Measurements from ENCODE around the gene RPL28.

Gene RPL28

DNA sequence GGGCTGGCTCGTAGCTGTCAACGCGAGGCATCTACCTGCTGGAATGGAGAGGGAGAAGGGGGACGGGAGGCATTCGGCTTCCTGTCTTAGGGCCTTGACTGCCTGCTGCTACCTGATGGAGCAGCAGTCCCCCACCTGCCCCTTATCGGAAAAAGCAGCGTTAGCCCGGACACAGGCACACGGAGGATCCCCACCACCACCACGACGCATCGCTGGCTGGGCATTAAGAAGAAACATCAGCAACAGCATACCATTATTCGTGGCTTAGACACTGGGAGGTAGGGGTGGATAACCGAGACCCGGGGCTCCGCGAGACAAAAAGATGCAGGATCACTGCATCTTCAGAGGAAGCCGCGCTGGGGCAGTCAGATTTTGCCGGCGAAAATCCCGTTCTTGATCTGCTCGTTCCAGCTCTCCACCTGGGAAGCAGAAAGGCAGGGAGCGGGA is 32.4 kb upstream of the RPL28 start:
- DNase-seq = no peak

DNA sequence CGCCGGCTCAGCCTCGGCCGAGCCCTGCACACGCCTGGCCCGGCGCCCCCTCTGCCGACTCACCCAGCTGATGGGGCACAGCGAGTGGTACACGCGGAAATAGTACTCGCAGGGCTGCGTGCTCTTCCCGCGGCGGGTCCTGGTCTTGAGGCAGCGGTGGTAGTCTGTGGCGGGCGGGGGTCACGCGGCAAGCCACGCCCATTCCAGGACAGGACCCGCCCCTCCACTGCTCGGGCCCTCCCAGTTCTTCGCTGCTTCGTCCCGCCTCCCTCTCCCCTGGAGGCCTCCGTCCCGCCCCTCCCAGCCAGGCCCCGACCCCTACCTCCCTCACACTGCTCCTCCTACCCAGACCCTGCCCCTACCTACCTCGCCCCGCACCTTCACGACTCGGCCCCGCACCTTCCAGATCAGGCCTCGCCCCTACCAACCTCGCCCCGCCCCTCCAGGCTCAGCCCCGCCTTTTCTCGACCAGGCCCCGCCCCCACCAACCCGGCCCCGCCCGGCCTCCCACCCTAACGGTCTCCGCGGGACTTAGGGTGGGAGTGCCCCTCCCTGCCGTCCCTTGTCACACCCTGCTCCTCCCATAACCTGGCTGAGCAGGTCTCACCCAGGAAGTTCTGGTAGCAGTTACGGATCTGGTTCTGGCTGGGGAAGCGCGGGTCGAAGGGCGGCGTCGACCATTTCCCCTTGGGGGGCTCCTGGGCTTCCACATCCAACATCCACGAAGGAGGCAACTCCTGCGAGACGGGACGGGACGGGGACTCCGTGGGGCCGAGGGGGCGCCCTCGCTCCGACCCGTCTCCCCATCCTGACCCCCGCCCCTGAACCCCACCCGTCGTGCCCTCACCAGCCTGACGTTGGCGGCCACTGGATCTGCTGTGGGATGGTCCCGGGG is 31.7 kb upstream of the RPL28 start:
- peak in 5 of 56 donors; percentile 14 to 77 (median 17) for DNase-seq

DNA sequence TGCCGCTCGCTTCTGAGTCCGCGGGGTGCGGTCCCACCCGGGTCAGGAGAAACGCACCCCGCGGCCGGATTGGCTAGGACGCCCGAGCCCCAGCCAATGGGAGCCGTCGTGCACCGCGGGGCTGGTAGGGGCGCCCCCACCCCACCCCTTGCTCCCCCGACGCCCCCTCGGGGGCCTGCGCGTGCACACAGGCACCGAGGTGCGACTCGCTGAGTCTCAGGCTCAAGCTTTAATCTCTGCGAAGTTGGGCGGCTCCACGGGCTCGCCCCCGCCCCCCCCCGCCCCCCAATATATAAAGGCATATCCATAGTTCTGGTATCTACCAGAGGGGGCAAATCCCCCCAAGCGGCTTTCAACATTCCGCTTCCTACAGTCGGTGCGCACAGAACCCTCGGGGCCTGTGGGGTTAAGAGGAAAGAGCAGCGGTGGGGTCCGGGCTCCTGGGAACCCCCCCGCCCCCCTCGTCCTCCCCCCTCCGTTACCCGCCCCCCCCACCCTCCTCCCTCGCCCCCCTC is 31.0 kb upstream of the RPL28 start, which contains the start of gene COX6B2:
COX6B2 (minus strand) TSS at position 22 of the 515 bp plus-strand sequence. CDS start 198 bp downstream, outside the sequence.
- DNase-seq = no peak

DNA sequence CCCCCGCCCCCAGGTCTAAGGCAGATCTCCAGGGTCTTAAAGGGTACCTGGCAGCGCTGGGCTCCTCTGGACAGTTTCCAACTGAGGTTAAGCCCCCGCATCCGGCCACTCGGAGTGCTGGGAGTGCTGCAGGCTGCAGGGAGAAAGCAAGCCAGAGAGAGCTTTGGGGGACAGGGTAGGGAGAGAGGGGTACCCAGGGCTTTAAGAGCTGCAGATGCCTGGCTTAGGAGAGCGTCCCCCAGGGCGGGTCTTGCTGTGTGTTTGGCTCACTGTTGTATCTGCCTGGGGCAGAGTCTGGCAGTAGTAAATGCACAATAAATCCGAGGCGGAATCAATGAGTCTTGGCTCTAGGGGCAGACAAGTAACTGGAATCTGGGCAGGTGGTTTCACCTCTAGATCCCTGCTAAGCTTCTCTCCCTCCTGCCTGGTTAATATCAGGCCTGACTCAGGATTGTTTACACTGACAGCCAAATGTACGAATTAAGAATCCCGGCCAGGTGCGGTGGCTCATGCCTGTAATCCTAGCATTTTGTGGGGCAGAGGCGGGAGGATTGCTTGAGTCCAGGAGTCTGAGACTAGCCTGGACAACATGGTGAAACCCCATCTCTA is 30.4 kb upstream of the RPL28 start:
- DNase-seq = no peak

DNA sequence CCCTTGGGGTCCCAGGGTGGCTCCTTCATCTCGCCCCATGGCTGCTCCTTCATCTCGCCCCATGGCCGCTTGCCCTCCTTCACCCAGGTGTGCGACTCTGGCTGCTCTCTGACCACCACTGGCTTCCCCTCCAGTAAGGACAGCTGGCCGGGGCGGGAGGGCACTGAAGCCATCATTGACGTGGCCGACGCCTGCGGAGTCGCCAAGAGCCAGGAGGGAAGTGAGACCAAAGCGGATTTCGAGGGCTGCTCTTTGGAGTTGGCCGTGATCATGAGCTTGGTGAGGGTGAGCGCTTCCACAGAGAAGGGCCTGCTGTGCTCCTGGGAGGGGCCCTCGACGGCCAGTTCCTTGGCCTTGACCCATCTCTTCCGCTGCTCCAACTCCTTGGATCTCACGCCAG is 27.2 kb upstream of the RPL28 start:
- no peak for DNase-seq

DNA sequence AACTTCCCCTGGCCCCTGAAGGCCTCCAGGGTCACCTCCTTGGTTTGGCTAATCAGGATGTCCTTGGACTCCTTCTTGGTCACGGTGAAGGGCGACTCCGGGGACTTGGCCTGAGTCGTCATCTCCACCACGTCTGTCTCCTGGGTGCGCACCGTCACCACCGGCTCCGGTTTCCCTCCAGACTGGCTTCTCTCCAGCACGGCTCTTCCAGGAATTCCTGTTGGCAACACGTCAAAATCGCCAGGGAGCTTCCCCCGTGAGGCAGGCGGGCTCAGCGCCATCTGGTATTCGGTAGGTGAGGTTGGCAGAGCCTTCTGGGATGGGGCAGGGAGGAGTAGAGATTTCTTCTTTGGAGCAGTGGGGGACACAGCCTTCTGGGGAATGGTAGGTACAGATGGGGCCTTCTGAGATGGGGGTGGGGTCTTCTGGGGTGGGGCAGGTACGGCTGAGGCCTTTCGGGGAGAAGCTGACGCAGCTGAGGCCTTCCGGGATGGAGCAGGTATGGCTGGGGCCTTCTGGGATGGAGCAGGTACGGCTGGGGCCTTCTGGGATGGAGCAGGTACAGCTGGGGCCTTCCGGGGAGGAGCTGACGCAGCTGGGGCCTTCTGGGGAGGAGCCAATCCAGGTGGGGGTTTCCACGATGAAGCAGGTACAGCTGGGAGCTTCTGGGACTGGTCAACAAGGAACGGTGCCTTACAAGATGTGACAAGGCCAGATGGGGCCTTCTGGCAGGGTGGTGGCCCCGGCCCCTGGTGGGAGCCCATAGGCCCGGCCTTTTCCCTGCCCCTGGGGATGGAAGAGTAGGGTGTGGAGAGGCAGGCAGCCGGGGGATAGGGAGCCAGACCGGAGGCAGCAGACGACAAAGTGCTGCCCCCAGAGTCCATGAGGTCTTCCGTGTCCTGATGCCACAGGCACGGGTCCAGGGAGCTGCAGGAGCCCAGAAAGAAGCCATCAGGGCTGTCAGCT is 26.5 kb upstream of the RPL28 start:
- peak in 5 of 56 donors; percentile 4 to 19 (median 12) for DNase-seq

DNA sequence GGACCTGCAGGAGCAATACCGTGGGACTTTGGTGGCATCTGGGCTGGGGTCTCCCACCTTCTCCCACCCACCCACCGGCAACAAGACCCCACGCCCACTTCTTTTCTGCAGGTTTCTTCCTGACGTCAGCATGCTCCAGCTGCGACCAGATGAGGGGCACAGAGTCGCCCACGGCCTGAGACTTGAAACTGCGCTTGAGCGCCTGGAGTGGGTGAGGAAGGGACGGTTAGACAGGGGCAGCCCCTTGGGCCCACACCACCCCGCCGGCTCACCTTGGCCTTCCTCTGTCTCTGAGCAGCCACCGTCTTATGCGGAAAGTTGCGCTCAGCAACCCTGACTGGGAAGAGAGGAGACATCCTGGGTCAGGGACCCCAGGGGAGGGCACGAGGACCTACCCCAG is 24.8 kb upstream of the RPL28 start:
- DNase-seq = no peak

DNA sequence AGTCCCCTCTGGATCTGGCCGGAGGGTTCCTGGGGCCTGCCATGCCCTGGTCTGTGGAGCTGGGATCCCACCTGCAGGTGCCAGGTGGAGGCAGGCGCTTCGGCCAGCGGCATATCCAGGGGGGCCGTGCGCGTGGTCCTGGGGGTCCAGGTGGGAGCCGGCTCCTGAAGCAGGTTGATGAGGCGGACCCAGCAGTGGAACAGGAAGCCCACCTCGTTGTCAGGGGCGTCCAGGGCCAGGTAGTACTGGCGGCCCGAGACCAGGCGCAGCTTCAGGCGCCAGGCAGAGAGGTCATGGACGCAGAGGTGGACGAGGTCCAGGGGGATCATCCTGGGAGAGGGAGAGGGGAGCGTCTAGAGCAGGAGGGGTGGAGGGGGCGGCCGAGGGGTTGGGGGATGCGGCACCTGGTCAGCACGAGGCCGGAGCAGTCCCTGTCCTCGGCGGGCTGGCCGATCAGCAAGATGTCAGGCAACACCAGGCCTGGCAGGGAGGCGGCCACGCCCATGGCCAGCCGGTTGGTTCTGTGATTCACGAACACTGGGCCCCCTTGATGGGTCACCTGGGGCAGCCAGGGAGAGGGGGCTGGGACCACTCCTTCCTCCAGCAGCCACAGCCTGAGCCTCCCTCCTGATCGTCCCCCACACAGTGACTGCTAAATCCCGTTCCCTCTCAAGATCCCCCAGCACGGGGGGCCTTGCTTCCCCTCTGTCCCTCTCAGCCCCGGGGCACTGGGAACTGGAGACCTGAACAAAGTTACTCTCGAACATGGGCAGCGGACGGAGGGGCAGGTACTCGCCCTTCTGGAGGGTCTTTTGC is 23.4 kb upstream of the RPL28 start:
- DNase-seq = no peak

DNA sequence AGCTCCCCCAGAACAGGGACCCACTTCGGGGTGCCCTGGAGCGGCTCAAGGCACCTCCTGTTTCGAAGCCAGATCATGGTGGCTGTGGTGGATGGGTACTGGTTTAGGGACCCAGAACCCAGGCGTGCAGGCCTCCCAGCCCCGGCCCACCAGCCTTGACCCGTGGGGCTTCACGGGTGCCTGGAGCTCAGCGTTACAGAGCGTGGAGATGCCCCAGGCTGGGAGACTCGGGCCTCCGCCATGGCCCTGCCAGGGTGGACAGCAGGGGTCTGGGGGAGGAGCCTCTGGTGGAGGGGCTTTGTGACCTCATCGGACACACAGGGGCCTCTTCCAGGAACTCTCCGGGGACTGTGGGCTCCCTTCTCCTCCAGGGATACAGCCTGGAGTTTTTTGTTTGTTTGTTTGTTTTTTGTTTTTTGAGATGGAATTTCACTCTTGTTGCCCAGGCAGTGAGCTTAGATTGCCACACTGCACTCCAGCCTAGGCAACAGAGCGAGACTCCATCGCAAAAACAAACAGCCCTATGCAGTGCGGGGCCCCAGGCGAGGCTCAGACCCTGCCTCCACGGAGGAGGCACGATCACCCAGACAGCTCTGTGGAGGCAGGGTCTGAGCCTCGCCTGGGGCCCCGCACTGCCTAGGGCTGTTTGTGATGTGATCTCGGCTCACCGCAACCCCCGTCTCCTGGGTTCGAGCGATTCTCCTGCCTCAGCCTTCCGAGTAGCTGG is 22.6 kb upstream of the RPL28 start, which contains the start of gene GARIN5B:
GARIN5B (minus strand) TSS at position 271 of the 727 bp plus-strand sequence; CDS start at position 77, 194 bp downstream.
- no peak for DNase-seq

DNA sequence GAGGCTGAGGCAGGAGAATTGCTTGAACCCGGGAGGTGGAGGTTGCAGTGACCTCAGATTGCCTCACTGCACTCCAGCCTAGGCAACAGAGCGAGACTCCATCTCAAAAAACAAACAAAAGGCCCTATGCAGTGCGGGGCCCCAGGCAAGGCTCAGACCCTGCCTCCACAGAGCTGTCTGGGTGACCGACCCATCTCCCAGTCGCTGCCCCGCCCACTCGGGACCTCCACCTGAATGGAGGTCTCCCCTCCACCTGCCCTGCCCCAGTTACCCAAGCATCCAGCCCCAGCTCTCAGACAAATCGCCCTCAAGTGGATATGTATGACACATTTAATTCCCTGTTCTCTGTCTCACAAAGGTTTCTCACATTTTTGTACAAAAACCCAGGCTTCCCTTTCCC is 20.5 kb upstream of the RPL28 start:
- DNase-seq = no peak

DNA sequence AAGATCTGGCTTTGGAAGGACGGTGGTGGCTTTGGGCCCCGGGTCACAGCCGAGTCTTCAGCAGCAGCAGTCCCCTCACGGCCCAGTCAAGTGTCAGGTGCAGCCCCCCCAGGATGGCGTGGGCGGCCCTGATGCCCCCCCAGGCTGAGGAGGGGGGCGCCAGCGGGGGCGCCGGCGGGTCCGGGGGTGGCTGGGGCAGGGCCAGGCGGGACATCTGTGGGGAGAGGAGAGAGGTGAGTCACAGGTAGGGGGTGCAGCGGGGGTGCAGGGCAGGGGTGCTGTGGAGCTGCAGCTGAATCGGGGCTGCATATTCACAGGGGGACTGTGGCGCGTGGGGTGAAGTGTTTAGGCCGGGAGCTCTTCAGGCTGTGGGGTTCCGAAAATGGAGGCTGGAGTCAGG is 19.8 kb upstream of the RPL28 start:
- peak in 3 of 56 donors; percentile 20 to 24 (median 23) for DNase-seq

DNA sequence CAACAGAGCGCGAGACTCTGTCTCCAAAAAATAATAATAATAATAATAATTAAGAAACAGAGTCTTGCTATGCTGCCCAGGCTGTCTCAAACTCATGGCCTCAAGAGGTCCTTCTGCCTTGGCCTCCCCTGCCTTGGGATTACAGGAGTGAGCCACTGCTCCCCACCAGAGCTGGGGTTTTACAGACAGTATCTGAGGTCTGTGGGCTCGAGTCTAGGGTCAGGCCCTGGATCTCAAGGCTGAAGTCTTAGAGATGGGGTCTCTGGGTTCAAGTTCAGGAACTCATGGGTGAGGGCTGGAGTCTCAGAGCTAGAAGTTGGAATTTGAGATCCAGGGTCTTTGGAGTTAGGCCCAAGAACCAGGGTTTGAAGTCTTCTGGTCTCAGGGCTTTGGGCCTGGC is 18.9 kb upstream of the RPL28 start:
- DNase-seq = no peak

DNA sequence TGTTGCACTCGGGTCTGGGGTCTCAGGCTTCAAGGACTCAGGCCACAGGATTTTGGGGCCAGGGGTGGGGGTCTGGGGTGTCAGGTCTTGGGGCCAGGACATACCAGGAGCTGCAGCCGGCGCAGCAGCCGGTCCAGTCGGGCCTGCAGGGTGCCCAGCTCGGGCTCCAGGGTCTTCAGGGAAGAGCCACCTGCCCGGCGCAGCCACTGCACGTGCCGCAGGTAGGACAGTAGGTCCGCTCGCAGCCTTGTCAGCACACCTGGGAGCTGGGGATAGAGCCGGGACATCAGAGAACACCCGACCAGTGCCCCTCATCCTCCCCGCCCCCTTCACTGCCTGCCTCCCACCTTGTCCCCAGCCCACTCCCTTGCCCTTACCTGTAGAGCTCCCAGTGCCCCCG is 17.6 kb upstream of the RPL28 start:
- no peak for DNase-seq

DNA sequence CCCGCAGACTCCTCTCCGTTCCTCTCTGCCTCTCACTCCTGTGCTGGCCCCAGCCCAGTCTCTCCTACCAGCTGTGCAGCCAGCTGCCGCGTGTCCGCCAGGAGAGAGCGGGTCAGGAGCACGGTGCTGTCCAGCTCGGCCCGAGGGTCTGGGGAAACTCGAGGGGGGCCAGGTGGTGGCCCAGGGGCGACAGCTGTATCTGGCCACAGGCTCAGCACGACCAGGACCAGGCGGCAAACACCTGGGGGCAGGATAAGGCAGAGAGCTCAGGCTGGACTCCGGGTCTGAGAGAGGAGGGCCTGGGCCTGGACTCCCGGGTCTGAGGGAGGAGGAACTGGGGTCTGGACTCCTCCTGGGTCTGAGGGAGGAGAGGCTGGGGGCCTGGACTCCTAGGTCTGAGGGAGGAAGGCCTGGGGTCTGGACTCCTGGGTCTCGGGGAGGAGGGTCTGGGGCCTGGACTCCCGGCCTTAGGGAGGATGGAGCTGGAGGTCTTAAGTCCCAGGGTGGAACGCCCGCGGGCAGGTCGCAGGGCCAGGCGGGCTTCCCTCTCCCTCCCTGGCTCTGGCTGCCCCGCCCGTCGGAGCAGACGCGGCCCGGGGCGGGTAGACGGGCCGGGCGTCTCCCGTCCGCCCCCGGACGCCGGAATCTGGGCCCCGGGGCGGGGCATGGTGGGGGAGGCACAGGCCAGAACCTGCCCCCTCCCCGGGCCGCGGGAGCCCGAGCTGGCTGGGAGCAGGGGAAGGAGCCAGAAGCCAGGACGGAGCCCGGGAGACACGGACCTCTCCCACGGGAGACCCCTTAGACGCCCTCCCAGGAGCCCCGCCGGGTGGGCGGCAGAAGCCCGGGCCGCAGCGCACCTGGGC is 16.8 kb upstream of the RPL28 start:
- peak in 1 of 56 donors; percentile 11 for DNase-seq

DNA sequence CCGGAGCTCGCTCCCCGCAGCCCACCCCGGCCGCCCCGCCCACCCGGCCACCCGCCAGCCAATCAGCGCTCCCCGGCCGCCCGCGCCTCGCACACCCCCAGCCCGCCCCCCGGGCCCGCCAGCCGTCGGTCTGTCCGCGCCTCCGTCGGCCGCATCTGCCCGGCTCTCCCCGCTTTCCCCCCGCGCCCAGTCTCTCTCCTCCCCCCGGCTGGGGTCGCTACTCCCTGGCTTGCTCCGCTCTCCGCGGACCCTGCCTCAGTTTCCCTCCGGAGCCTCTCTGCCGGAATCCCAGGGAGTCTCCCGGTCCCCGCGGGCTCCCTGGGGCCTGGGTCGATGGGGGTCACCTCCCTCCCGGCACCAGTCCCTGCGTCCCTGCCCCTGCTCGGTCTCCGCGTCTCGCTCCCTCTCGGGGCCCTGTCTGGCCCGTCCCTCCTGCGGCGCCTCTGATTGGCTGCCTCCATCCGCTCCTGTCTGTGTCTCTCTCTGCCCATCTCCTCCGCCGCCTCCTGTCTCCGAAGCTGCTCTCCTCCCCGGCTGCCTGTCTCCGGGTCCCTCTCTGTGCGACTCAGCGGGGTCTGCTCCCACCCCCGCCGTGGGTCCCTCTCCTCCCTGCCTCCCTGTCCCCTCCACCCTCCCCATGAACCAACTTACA is 16.0 kb upstream of the RPL28 start:
- peak in 1 of 56 donors; percentile 46 for DNase-seq

DNA sequence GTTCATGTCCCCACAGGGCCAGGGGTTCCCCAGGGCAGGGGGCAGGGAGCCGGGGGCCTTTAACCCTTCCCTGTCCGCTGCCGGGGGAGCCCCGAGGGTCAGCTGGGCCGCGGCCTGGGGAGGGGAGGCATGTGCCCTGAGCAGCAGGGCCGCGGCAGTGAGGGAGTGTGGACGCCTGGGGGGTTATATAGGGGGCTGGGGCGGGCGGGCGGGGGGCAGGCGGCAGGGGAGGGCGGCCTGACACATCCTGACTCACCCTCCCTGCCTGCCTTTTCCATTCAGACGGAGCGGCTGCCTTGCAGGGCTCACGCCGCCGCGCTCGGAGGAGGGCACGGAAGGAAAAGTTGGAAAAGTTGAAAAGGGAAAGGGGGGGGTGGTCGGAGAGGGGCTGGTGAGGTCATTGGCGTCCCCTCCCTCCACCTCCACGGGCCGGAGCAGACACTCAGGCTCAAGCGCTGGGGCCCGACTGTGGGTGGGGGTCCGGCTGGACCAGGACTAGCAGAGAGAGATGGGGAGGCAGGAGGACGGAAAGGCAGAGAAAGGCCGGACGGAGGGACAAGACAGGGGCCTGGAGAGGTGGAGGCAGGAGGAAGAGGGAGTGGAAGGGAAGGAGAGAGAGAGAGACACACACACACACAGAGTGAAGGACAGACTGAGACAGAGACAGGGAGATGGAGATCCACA is 15.3 kb upstream of the RPL28 start, which contains the start of gene IL11:
IL11 (minus strand) TSS at position 159 of the 684 bp plus-strand sequence; CDS start at position 6, 153 bp downstream.
- DNase-seq = no peak
